Mesendoderm (in vitro differentiated cells): ENCODE results near the gene RITA1.

Source experiments
- DNase-seq: peaks from one replicate; pipeline ENCODE4 v3.0.0; 2013
- H2AK5ac ChIP-seq: 2 replicates; pipeline ENCODE4 v1.6.1; 2013; ENCODE audit warnings: low read length, inconsistent platforms
- H2BK120ac ChIP-seq: 2 replicates; pipeline ENCODE4 v1.6.1; 2013; ENCODE audit warnings: low read depth, mild to moderate bottlenecking, low read length, moderate library complexity, mixed read lengths
- H2BK15ac ChIP-seq: replicated peaks from 2 replicates; pipeline ENCODE4 v1.6.1; 2013; ENCODE audit warnings: low read depth, mild to moderate bottlenecking, moderate library complexity
- H2BK5ac ChIP-seq: 2 replicates; pipeline ENCODE4 v1.6.1; 2013; ENCODE audit warnings: low read length, inconsistent platforms
- H3K18ac ChIP-seq: 2 replicates; pipeline ENCODE4 v1.6.1; 2013; ENCODE audit warnings: mild to moderate bottlenecking, low read length, mixed read lengths
- H3K23ac ChIP-seq: one replicate; pipeline ENCODE4 v1.6.1; 2013; ENCODE audit warnings: low read length
- H3K27ac ChIP-seq: 2 replicates; pipeline ENCODE4 v1.5.1; 2013; ENCODE audit warnings: low read depth, mild to moderate bottlenecking, inconsistent platforms, low read length, moderate library complexity
- H3K27me3 ChIP-seq: 2 replicates; pipeline ENCODE4 v1.6.1; 2013; ENCODE audit warnings: low read length, control low read depth, mild to moderate bottlenecking, inconsistent platforms; ENCODE audit not compliant: insufficient read depth, poor library complexity
- H3K36me3 ChIP-seq: 2 replicates; pipeline ENCODE4 v1.6.1; 2013; ENCODE audit warnings: low read length, inconsistent platforms; ENCODE audit not compliant: control insufficient read depth, insufficient read depth
- H3K4ac ChIP-seq: one replicate; pipeline ENCODE4 v1.6.1; 2013; ENCODE audit warnings: low read depth, mild to moderate bottlenecking, low read length, moderate library complexity
- H3K4me1 ChIP-seq: 2 replicates; pipeline ENCODE4 v1.6.1; 2013; ENCODE audit warnings: low read depth, low read length, inconsistent platforms; ENCODE audit not compliant: control insufficient read depth
- H3K4me2 ChIP-seq: 2 replicates; pipeline ENCODE4 v1.6.1; 2013; ENCODE audit warnings: low read length
- H3K4me3 ChIP-seq: 2 replicates; pipeline ENCODE4 v1.5.1; 2013; ENCODE audit warnings: mild to moderate bottlenecking, low read length
- H3K56ac ChIP-seq: one replicate; pipeline ENCODE4 v1.6.1; 2013; ENCODE audit warnings: low read length
- H3K79me1 ChIP-seq: 2 replicates; pipeline ENCODE4 v1.6.1; 2013; ENCODE audit warnings: low read length, inconsistent platforms
- H3K79me2 ChIP-seq: 2 replicates; pipeline ENCODE4 v1.6.1; 2013; ENCODE audit warnings: mild to moderate bottlenecking, low read length; ENCODE audit not compliant: control insufficient read depth, insufficient read depth
- H3K9ac ChIP-seq: 2 replicates; pipeline ENCODE4 v1.6.1; 2013; ENCODE audit warnings: low read length, inconsistent platforms
- H4K5ac ChIP-seq: one replicate; pipeline ENCODE4 v1.6.1; 2013; ENCODE audit warnings: low read length
- H4K8ac ChIP-seq: one replicate; pipeline ENCODE4 v1.6.1; 2013; ENCODE audit warnings: low read depth, mild to moderate bottlenecking, control low read depth, low read length, moderate library complexity
- WGBS: extraction: QIAGEN DNeasy Blood & Tissue Kit; methylation state at CpG from one replicate; pipeline ENCODE4 v1.1.7; 2013; ENCODE audit warnings: low lambda C conversion rate, missing lambda C conversion rate; ENCODE audit not compliant: insufficient coverage; ENCODE audit errors: extremely low coverage; 5-methylcytosine and 5-hydroxymethylcytosine counted together

RITA1 gene

GRCh38 chr12:113226696-113227568 lies 41.4 kb downstream of the RITA1 start:
- Histone ChIP-seq H3K4ac (no peak overlapping the region), H3K36me3 (no peaks in the 10 kb centered on the region), H3K56ac (no peak overlapping the region), H3K79me1 (peaks cover 2% of the 10 kb centered on the region), H3K23ac (no peak overlapping the region), H3K9ac (no peak overlapping the region), H4K8ac (no peak overlapping the region), H2BK15ac (no peak overlapping the region), H4K5ac (no peak overlapping the region), H3K4me3 (no peak overlapping the region), H3K27ac (no peak overlapping the region), H3K4me1 (peaks cover 7% of the 10 kb centered on the region), H2BK120ac (no peak overlapping the region), H2BK5ac (no peak overlapping the region), H3K79me2 (no peaks in the 10 kb centered on the region), H3K18ac (no peak overlapping the region), H3K4me2 (no peak overlapping the region), H2AK5ac (no peak overlapping the region), H3K27me3 (no peaks in the 10 kb centered on the region)
- no peak for DNase-seq
- no CpG with 5 or more reads among the region's 13 CpGs for WGBS

- Histone ChIP-seq H2BK120ac (no peak overlapping the region), H3K27ac (no peak overlapping the region), H2BK15ac (no peak overlapping the region), H3K36me3 (no peaks in the 10 kb centered on the region), H4K8ac (no peak overlapping the region), H4K5ac (no peak overlapping the region), H3K4me1 (peaks cover 8% of the 10 kb centered on the region), H2BK5ac (no peak overlapping the region), H3K4me2 (no peak overlapping the region), H3K27me3 (no peaks in the 10 kb centered on the region), H3K56ac (no peak overlapping the region), H3K4me3 (no peak overlapping the region), H3K79me1 (no peaks in the 10 kb centered on the region), H2AK5ac (no peak overlapping the region), H3K79me2 (no peaks in the 10 kb centered on the region), H3K23ac (no peak overlapping the region), H3K4ac (no peak overlapping the region), H3K18ac (no peak overlapping the region), H3K9ac (no peak overlapping the region)
- WGBS, result no CpG with 5 or more reads among the region's 5 CpGs
- no peak for DNase-seq
Observed at GRCh38 chr12:113227686-113228391, 42.3 kb downstream of the RITA1 start.

DNA sequence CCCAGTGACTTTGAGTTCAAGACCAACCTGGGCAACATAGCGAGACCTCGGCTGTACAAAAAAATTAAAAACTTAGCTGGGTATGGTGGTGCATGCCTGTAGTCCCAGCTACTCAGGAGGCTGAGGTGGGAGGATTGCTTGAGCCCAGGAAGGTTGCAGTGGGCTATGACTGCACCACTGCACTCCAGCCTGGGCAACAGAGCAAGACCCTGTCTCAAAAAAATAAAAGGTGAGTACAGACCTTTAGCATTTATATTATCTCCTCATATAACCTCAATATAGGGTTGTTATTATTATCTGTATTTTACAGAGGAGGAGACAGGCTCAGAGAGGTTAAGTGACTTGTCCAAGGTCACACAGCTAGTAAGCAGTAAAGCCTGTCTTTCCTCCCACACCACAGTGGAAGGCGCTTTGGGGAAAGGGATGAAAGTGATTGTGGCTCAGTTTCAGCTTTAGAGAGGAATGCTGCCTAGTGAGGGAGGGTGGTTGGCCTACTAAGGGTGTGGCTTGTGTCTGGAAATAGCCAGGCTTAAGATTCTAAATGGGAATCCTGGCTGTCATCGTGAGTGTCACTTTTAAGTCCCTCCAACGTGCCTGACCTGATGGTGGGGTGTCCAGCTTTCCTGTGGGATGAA lies 43.0 kb downstream of the RITA1 start:
- H3K27me3 ChIP-seq, result no peaks in the 10 kb centered on the region
- H2BK15ac ChIP-seq, result no peak overlapping the region
- H3K4ac ChIP-seq, result no peak overlapping the region
- H4K8ac ChIP-seq, result no peak overlapping the region
- H2AK5ac ChIP-seq, result no peak overlapping the region
- H3K4me3 ChIP-seq, result no peak overlapping the region
- H3K27ac ChIP-seq, result no peak overlapping the region
- no peak overlapping the region for H4K5ac ChIP-seq
- H3K9ac ChIP-seq, result no peak overlapping the region
- no peak overlapping the region for H3K4me2 ChIP-seq
- no peaks in the 10 kb centered on the region for H3K79me1 ChIP-seq
- peaks cover 13% of the 10 kb centered on the region for H3K4me1 ChIP-seq
- no peak overlapping the region for H3K56ac ChIP-seq
- H3K79me2 ChIP-seq, result no peaks in the 10 kb centered on the region
- H3K23ac ChIP-seq, result no peak overlapping the region
- H3K18ac ChIP-seq, result no peak overlapping the region
- H2BK120ac ChIP-seq, result no peak overlapping the region
- no peaks in the 10 kb centered on the region for H3K36me3 ChIP-seq
- WGBS, result no CpG with 5 or more reads among the region's 5 CpGs
- no peak for DNase-seq
- H2BK5ac ChIP-seq, result no peak overlapping the region

GRCh38 chr12:113230315-113231234 lies 45.1 kb downstream of the RITA1 start:
- no peak overlapping the region for H3K4ac ChIP-seq
- H3K56ac ChIP-seq, result peak overlapping the region; percentile 7
- peak overlapping the region; percentile 1 for H3K27ac ChIP-seq
- H3K18ac ChIP-seq, result peak overlapping the region; percentile 5
- H4K8ac ChIP-seq, result no peak overlapping the region
- peak overlapping the region; percentile 37 for H2BK5ac ChIP-seq
- H3K4me2 ChIP-seq, result no peak overlapping the region
- H2BK120ac ChIP-seq, result no peak overlapping the region
- H3K79me1 ChIP-seq, result no peaks in the 10 kb centered on the region
- H4K5ac ChIP-seq, result no peak overlapping the region
- H3K23ac ChIP-seq, result no peak overlapping the region
- no peaks in the 10 kb centered on the region for H3K27me3 ChIP-seq
- no peak overlapping the region for H3K4me3 ChIP-seq
- H2BK15ac ChIP-seq, result no peak overlapping the region
- peak; percentile 59 for DNase-seq
- no peaks in the 10 kb centered on the region for H3K79me2 ChIP-seq
- H3K36me3 ChIP-seq, result no peaks in the 10 kb centered on the region
- no peak overlapping the region for H2AK5ac ChIP-seq
- no peak overlapping the region for H3K9ac ChIP-seq
- peaks cover 14% of the 10 kb centered on the region for H3K4me1 ChIP-seq
- no CpG with 5 or more reads among the region's 15 CpGs for WGBS
